ENCODE results near the gene LRRC49.
A peak's percentile ranks its signal among the peaks of the same experiment; 100 is the strongest.

The LRRC49 gene

GRCh38 chr15:70853318-70853972 is 39.2 kb upstream of the LRRC49 start:
- peak; percentile 46 for ATAC-seq
- no peak for TF ChIP-seq OSR1 (CRISPR knock-in tag; IDR thresholded peaks at IDR 0.05)
- TF ChIP-seq ZNF70 (CRISPR knock-in tag; IDR thresholded peaks at IDR 0.05) = no peak
- no peak for TF ChIP-seq ZC3H10 (CRISPR knock-in tag; IDR thresholded peaks at IDR 0.05)
- TF ChIP-seq CSDC2 (CRISPR knock-in tag; IDR thresholded peaks at IDR 0.05) = no peak
- no peak for TF ChIP-seq BACH2 (CRISPR knock-in tag; IDR thresholded peaks at IDR 0.05; ENCODE audit: borderline replicate concordance)
- no peak for TF ChIP-seq PPARA (CRISPR knock-in tag; IDR thresholded peaks at IDR 0.05; ENCODE audit: borderline replicate concordance)
- TF ChIP-seq ZNF565 (CRISPR knock-in tag; conservative IDR thresholded peaks at IDR 0.05; ENCODE audit: low read depth) = no peak
- TF ChIP-seq GLIS3 (CRISPR knock-in tag; IDR thresholded peaks at IDR 0.05) = no peak
- TF ChIP-seq ZFP3 (CRISPR knock-in tag; IDR thresholded peaks at IDR 0.05) = no peak
- TF ChIP-seq ZFP30 (CRISPR knock-in tag; IDR thresholded peaks at IDR 0.05) = no peak
- TF ChIP-seq ISL1 (CRISPR knock-in tag; IDR thresholded peaks at IDR 0.05) = no peak
- no peak for TF ChIP-seq CSRNP3 (CRISPR knock-in tag; IDR thresholded peaks at IDR 0.05)
- no peak for TF ChIP-seq SNAI2 (CRISPR knock-in tag; IDR thresholded peaks at IDR 0.05)
- TF ChIP-seq TCF4 (CRISPR knock-in tag; IDR thresholded peaks at IDR 0.05; ENCODE audit: borderline replicate concordance) = no peak
- TF ChIP-seq PATZ1 (CRISPR knock-in tag; IDR thresholded peaks at IDR 0.05; ENCODE audit: borderline replicate concordance) = no peak
- no peak for TF ChIP-seq ARNTL (CRISPR knock-in tag; IDR thresholded peaks at IDR 0.05; ENCODE audit: borderline replicate concordance, low read depth)
- TF ChIP-seq ESRRG (CRISPR knock-in tag; IDR thresholded peaks at IDR 0.05) = no peak
- no peak for TF ChIP-seq POU6F1 (CRISPR knock-in tag; IDR thresholded peaks at IDR 0.05; ENCODE audit: borderline replicate concordance, low read depth)
- TF ChIP-seq TOX (CRISPR knock-in tag; IDR thresholded peaks at IDR 0.05; ENCODE audit: borderline replicate concordance) = no peak

- 0 out of 2 replicates have a peak, but pooled peaks have one; percentile 71 for TF ChIP-seq GLIS3 (CRISPR knock-in tag; IDR thresholded peaks at IDR 0.05)
- no peak for TF ChIP-seq PPARA (CRISPR knock-in tag; IDR thresholded peaks at IDR 0.05; ENCODE audit: borderline replicate concordance)
- no peak for TF ChIP-seq SNAI2 (CRISPR knock-in tag; IDR thresholded peaks at IDR 0.05)
- no peak for TF ChIP-seq ZNF565 (CRISPR knock-in tag; conservative IDR thresholded peaks at IDR 0.05; ENCODE audit: low read depth)
- 0 out of 2 replicates have a peak, but pooled peaks have one; percentile 13 for TF ChIP-seq TSHZ2 (CRISPR knock-in tag; IDR thresholded peaks at IDR 0.05)
- ATAC-seq = peak; percentile 33
Measured at GRCh38 chr15:70853973-70854665, 38.5 kb upstream of the LRRC49 start, which contains the start of gene LARP6. LARP6 (minus strand) TSS chr15:70854157; CDS start chr15:70854088, 69 bp downstream.

GRCh38 chr15:70854666-70854976 is 38.0 kb upstream of the LRRC49 start:
- peak; percentile 10 for ATAC-seq
- TF ChIP-seq TSHZ2 (CRISPR knock-in tag; IDR thresholded peaks at IDR 0.05) = no peak
- no peak for TF ChIP-seq BACH2 (CRISPR knock-in tag; IDR thresholded peaks at IDR 0.05; ENCODE audit: borderline replicate concordance)
- TF ChIP-seq SNAI2 (CRISPR knock-in tag; IDR thresholded peaks at IDR 0.05) = no peak
- TF ChIP-seq CSRNP3 (CRISPR knock-in tag; IDR thresholded peaks at IDR 0.05) = no peak
- TF ChIP-seq TOX (CRISPR knock-in tag; IDR thresholded peaks at IDR 0.05; ENCODE audit: borderline replicate concordance) = no peak
- TF ChIP-seq POU6F1 (CRISPR knock-in tag; IDR thresholded peaks at IDR 0.05; ENCODE audit: borderline replicate concordance, low read depth) = no peak
- TF ChIP-seq ARNTL (CRISPR knock-in tag; IDR thresholded peaks at IDR 0.05; ENCODE audit: borderline replicate concordance, low read depth) = no peak
- TF ChIP-seq OSR1 (CRISPR knock-in tag; IDR thresholded peaks at IDR 0.05) = no peak
